Midbrain (tissue), 1 donor: ENCODE data around the gene SPACA9.

ENCODE experiments used
- DNase-seq: peaks from one replicate; lab custom pipeline; 2025; lab: John Stamatoyannopoulos, UW

Gene SPACA9

DNA sequence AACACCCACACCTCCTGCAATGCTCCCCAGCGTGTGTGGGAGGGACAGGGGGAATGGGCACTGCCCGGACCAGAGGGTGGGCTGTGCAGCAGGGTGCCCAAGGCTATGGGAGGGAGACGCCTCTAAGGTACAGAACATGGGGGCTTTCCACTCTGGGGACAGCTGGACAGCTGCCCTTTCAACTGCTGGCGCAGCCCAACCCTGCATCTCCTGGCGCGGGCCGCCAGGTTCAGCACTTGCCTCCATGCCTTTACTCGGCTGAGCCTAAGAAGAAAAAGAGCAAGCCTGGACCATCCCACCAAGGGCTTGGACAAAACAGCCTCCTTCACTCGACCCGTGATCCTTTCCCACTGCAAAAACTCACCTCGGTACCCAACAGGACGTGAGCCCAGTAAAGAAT, 15.6 kb upstream of the SPACA9 start:
- no peak for DNase-seq

DNA sequence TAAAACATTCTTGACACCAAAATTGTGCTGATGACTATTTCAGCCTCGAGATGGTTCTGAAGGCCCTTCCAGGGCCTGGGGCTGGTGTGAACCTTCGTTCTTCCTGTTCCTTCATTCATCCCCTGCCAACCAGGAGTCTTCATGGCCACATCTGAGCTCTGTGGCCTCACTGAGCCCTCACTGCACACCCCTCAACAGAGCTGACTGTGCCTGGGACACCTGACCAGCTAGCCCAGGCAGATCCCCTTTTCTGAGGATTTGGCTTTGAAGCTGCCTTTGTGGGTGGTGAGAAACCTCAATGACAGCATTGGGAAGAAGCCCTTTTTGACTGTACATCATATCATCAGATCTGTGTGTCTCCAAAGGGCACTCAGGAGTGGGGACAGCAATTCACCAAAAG, 14.4 kb upstream of the SPACA9 start:
- DNase-seq: no peak

DNA sequence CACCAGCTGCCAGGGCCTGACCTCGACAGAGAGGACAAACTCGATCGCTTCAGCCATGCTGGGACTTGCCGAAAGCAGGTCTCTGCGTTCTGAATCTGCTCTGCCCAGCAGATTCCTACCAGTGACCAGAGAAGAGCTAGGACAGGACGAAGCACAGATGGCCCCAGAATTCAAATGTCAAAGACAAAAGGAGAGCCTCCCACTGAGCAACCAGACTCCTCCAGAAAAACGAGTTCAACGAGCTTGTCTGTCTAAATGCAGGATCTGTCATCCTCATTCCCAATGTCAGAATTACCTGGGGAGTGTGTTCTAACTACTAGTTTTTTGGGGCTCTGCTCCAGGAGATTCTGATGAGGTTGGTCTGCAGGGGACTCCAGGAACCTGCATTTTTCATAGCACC, 14.0 kb upstream of the SPACA9 start:
- DNase-seq: no peak

GRCh38 chr9:132866898-132867297, 11.8 kb upstream of the SPACA9 start:
- DNase-seq: no peak

DNA sequence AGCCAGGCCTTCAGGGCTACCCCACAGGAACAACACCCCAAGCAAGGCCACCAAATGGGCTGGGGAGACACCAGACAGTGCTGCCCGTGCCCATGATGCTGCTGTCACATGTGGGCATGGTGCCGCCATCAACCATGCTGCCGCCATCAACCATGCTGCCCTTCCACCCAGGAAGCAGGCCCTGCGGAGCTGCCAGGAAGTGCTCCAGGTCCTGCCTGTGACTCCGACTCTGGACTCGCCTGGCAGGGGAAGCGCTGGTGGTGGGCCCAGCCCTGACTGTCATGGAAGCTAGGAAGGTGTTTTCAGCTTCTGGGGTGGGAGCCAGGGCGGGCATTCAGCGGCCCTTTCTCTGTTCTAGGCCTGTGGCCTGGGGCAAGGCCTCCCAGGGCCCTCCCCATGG, 9.4 kb upstream of the SPACA9 start:
- DNase-seq: no peak

- no peak for DNase-seq
Measured at GRCh38 chr9:132873403-132873802, 5.3 kb upstream of the SPACA9 start.

GRCh38 chr9:132875159-132875558, 3.5 kb upstream of the SPACA9 start:
- no peak for DNase-seq

GRCh38 chr9:132876849-132877248, 1.8 kb upstream of the SPACA9 start:
- DNase-seq: no peak

DNA sequence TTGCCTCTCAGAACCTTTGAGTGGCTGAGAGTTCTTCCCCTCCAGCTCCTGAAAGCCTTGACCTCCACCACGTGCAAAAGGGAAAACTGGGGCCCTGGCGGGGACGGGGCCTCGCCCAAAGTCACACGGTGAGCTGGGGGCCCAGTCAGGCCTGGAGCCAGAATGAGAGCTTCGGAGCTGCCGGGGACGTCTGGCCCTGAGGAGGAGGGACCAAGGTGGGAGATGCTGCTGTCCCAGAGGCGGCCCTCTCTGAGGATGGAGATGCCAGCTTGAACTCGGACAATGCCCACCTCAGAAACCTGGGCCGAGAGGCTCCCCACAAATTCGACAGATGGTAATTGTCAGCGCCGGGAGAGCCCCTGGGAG, 1.3 kb upstream of the SPACA9 start:
- DNase-seq: no peak

DNA sequence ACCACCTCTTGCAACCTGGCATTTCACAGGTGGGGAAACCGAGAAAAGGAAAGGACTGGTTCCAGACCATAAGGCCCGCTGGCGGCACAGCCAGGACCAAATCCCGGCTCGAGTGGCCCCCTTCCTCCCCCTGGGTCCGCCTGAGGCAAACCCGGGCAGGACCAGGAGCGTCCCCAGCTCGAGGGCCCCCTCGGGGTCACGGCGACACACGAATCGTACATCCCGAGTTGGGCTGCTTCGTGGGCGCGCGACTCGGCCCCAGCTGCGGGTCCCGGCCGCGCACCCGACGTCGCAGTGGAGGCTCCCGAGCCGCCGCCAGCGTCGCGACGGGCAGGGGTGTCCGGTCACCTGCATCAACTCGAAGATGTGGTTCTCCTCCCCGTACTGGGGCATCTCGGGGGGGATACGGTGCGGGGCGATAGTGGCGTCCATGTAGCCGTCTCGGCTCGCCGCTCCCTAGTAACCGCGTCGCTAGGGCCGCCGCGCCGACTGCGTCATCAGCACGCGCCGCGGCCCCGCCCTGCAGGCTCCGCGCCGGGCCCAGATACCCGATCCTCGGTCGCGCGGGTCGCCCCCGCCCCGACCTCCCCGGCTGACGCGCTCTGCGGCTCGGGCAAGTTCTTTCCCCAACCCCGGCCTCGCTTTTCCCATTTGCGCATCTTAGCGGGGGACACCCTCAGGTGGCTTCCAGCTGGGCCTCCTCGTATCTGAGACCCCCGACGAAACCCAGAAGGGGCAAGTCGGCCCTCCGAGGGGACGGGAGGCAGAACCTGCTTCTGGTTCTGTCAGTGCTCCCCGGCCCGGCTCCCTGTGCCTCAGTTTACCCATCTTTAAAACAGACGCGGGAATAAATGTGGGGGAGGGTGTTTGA, 639 bp upstream of the SPACA9 start, which contains the start of gene AK8:
TSS of gene AK8 (minus strand) at position 461 of the 871 bp plus-strand sequence. CDS start at position 432, 29 bp downstream.
- DNase-seq: peak; percentile 65

- no peak for DNase-seq
Measured at GRCh38 chr9:132879457-132880323, 992 bp downstream of the SPACA9 start.

- DNase-seq: no peak
Measured at GRCh38 chr9:132880324-132880661, 1.6 kb downstream of the SPACA9 start.

DNA sequence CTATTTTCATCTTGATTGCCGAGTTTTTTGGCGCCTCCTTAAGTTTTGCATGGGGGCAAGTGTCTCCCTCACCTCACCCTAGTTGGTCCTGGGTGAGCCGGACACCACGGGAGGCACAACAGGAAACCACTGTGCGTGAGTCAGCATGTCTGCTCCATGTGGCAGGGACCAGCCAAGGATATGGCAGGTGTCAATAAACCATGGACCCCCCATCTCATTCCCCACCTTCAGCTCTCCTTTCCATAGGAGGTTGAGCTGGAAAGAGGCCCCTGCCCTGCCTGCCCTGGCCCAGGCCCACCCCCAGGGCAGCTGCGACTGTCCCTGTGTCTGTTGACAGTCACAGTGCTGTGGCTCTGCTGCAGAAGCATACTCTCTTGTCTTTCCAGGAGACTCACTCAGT, 3.1 kb downstream of the SPACA9 start:
- no peak for DNase-seq

DNA sequence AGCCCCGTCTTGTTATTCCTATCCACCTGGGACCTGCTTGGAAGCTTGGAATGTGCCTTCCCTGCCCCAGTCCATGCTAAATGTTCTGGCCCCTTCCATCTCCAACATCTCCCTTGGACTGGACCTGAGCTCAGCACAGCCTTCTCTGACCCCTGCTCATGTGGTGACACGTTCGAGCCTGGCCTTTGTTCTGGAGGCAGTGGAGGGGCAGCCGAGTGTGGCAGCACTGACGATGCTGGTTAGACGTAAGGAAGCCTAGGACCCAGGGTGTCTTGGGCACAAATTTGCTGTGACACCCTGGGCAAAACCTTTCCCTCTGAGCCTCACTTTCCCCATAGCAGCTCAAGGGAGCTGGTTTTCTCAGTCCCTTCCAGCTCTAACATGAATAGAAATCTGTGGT, 3.9 kb downstream of the SPACA9 start:
- DNase-seq: no peak

DNA sequence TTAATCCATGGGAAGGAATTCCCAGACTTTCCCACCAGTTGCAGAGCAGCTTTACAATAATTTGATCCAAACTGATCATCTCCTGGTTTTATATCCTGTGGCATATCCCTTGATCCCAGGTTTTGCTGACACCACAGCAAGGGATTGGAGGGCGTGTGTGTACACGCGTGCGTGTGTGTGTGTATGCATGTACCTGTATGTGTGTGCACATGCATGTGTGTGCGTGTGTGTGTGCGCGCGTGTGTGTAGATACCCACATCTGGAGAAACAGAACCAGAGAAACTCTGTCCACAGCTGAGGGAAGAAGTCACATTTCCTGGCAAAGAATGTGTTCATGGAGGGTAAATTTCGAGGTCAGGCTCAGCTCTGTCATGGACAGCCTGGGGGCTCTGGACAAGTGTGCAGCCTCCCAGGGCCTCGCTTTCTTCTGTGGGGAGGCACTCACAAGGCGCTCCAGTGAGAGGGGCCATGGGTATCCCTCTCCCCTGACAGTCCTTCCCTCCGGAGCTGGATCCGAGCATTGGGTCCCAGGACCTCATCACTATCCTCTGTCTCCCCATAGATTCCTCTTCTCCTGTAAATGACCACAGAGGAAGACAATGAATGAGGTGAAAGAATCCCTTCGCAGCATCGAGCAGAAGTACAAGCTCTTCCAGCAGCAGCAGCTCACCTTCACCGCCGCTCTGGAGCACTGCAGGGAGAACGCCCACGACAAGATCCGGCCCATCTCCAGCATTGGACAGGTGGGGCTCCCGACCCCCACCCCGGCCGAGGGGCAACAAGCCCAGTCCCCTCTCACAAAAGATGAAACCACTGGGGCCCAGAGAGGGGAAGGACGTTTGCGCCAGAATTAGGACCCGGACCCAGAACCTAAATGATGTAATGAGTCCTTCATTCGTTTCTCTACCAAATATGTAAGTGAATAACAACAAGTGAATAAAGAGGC, 4.9 kb downstream of the SPACA9 start:
- no peak for DNase-seq

- DNase-seq: no peak
Measured at GRCh38 chr9:132885720-132886333, 7.1 kb downstream of the SPACA9 start.

- no peak for DNase-seq
Measured at GRCh38 chr9:132886334-132886725, 7.6 kb downstream of the SPACA9 start.

DNA sequence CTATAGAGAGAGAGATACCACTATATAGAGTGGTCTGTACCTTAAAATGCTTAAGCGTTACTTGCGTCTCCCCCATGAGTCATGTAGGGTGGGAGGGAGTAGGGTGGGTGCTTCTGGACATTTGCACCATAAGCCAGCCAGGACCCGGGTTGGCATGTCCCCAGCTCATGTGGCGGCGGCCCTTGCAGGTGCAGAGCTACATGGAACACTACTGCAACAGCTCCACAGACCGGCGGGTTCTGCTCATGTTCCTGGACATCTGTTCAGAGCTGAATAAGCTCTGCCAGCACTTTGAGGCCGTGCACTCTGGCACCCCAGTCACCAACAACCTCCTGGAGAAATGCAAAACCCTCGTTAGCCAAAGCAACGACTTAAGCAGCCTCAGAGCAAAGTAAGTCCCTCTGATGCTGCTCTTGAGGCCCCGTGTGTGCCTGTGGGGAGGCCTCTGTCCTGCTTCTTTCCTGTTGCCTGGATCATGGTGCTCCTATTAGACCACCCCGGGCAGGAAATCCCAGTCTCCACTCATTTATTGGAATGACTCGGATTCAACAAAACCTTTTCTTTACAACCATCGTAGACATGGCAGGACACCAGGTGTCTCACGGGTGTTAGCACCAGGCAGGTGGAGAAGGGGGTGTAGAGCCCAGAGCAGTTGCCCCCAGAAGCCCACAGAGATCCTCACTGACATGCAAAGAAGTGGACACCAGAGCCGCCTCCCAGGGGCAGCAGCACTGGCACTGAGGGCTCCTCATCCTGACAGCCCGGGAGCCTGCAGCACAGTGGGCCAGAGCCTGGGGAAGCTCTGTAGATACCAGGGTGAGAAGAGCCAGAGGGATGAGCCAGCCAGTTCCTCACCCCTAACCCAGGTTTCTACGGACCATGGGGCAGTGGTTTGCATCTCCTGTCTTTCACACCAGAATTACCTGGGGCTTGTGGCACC, 8.8 kb downstream of the SPACA9 start:
- DNase-seq: no peak

DNA sequence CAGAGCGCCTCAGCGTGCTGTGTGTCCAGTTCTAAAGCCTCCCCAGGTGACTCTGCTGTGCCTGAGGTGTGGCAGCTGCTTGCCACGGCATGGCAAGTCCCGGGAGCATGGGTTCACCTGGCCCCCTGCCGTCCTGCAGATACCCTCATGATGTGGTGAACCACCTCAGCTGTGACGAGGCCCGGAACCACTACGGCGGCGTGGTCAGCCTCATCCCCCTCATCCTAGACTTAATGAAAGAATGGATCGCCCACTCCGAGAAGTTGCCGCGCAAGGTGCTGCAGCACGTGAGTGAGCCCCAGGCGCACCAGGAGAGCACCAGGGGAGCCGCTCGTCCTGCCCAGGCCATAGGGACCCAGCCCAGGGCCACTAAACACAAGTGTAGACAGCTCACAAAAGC, 9.5 kb downstream of the SPACA9 start:
- no peak for DNase-seq

DNA sequence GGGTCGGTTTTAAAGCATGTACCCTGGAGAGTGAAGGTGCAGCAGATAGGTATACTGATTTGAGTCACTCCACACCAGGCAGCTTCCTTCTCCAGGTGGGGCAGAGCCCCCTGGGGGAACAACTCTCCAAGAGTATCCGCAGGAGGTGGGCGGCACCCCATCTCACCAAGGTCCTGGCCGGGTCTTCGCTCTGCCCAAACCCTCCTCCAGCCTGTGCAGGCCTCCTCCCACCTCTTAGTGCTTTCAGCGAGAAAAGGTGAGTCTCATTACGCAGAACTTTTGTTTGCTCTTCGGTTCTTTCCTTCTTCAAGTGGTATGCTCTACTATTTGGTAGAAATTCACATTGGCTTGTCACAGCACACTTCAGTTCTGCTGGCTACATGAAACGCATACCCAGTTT, 13.7 kb downstream of the SPACA9 start:
- no peak for DNase-seq
